Measurements from ENCODE around the gene DYRK4.

- TF ChIP-seq SUZ12 (IDR thresholded peaks at IDR 0.05; ENCODE audit: extremely low read depth, insufficient read depth, insufficient read length) (no peak), YY1 (IDR thresholded peaks at IDR 0.05; ENCODE audit: insufficient read depth, insufficient read length) (no peak)
These were observed 59.5 kb downstream of the DYRK4 start for GRCh38 chr12:4621511-4621910.

Data from NT2/D1 (cell line).